Measurements from ENCODE around the gene SLC6A19.

DNA sequence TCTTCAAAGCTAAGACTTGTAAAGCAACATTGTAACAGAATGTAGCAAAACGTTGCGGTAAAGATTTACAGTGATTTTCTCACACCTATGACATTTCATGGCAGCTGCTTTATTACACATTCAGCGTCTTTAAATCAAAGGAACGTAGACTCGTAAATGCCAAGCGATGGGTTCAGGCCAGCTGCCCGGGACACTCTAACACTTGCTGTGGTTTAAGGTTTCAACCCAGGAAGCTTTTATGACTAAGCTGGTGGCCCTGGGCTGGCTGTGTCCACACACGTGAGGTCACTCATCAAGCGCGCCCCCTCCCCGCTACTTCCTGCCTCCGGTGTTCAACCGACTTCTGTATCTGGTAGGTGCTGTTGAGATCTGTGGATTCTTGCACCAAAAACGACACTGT, 26.3 kb downstream of the SLC6A19 start:
- TF ChIP-seq, protein P1, sequence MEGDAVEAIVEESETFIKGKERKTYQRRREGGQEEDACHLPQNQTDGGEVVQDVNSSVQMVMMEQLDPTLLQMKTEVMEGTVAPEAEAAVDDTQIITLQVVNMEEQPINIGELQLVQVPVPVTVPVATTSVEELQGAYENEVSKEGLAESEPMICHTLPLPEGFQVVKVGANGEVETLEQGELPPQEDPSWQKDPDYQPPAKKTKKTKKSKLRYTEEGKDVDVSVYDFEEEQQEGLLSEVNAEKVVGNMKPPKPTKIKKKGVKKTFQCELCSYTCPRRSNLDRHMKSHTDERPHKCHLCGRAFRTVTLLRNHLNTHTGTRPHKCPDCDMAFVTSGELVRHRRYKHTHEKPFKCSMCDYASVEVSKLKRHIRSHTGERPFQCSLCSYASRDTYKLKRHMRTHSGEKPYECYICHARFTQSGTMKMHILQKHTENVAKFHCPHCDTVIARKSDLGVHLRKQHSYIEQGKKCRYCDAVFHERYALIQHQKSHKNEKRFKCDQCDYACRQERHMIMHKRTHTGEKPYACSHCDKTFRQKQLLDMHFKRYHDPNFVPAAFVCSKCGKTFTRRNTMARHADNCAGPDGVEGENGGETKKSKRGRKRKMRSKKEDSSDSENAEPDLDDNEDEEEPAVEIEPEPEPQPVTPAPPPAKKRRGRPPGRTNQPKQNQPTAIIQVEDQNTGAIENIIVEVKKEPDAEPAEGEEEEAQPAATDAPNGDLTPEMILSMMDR (IDR thresholded peaks at IDR 0.05): no peak
- TF ChIP-seq MXI1 (IDR thresholded peaks at IDR 0.05; ENCODE audit: low read depth, low read length): no peak
- no peak for TF ChIP-seq EP300 (IDR thresholded peaks at IDR 0.05; ENCODE audit: borderline replicate concordance in 1 of 2, low read depth in 1 of 2, low read length in 1 of 2)
- TF ChIP-seq POLR2AphosphoS5 (IDR thresholded peaks at IDR 0.05; ENCODE audit: low read depth, low read length): no peak
- TF ChIP-seq RFX5 (IDR thresholded peaks at IDR 0.05; ENCODE audit: low read length): no peak
- no peak for TF ChIP-seq JUND (IDR thresholded peaks at IDR 0.05)

Data from SK-N-SH (cell line).